ENCODE results near the gene TSEN54.
"Not testable (repeated sequence)": the region's sequence is repeated elsewhere in the genome, so short reads cannot be mapped to it uniquely, and the experiment has no call there.

TSEN54 gene

GRCh38 chr17:75516255-75516618 is at the start of gene TSEN54:
Gene TSEN54, plus strand, starts transcription at chr17:75516528. Its CDS starts 33 bp downstream, at chr17:75516561.
- Histone ChIP-seq H3K36me3 (ENCODE audit: insufficient read depth, low read length) (peaks cover 41% of the 10 kb centered on the region), H3K9me3 (ENCODE audit: low read length) (no peaks in the 10 kb centered on the region), H3K4me1 (ENCODE audit: insufficient read depth, low read length) (peaks cover 25% of the 10 kb centered on the region), H2AFZ (ENCODE audit: low read depth, low read length) (peak within 1 kb of the TSS; percentile 95), H3K4me3 (ENCODE audit: low read length) (peak within 1 kb of the TSS; percentile 63), H3K27me3 (ENCODE audit: insufficient read depth, low read length) (no peaks in the 10 kb centered on the region)

- no peaks in the 10 kb centered on the region for H3K9me3 ChIP-seq (ENCODE audit: low read length)
- H3K36me3 ChIP-seq (ENCODE audit: insufficient read depth, low read length) = peaks cover 20% of the 10 kb centered on the region
Observed at GRCh38 chr17:75468291-75468754, 48.0 kb upstream of the TSEN54 start.

GRCh38 chr17:75468779-75469373 is 47.5 kb upstream of the TSEN54 start:
- Histone ChIP-seq H3K4me1 (ENCODE audit: insufficient read depth, low read length) (no peaks in the 10 kb centered on the region), H3K36me3 (ENCODE audit: insufficient read depth, low read length) (peaks cover 23% of the 10 kb centered on the region), H2AFZ (ENCODE audit: low read depth, low read length) (no peak overlapping the region), H3K27me3 (ENCODE audit: insufficient read depth, low read length) (no peaks in the 10 kb centered on the region), H3K9me3 (ENCODE audit: low read length) (no peaks in the 10 kb centered on the region), H3K4me3 (ENCODE audit: low read length) (no peak overlapping the region)

More at GRCh38 chr17:75468291-75468754, 48.0 kb upstream of the TSEN54 start:
- H3K4me3 ChIP-seq (ENCODE audit: low read length) = no peak overlapping the region
- no peak overlapping the region for H2AFZ ChIP-seq (ENCODE audit: low read depth, low read length)
- no peaks in the 10 kb centered on the region for H3K27me3 ChIP-seq (ENCODE audit: insufficient read depth, low read length)
- no peaks in the 10 kb centered on the region for H3K4me1 ChIP-seq (ENCODE audit: insufficient read depth, low read length)

- Histone ChIP-seq H2AFZ (ENCODE audit: low read depth, low read length) (no peak overlapping the region), H3K27me3 (ENCODE audit: insufficient read depth, low read length) (no peaks in the 10 kb centered on the region), H3K36me3 (ENCODE audit: insufficient read depth, low read length) (peaks cover 23% of the 10 kb centered on the region), H3K4me1 (ENCODE audit: insufficient read depth, low read length) (peaks cover 19% of the 10 kb centered on the region), H3K4me3 (ENCODE audit: low read length) (no peak overlapping the region), H3K9me3 (ENCODE audit: low read length) (no peaks in the 10 kb centered on the region)
Observed at GRCh38 chr17:75471207-75471606, 45.1 kb upstream of the TSEN54 start.

GRCh38 chr17:75472119-75472518 is 44.2 kb upstream of the TSEN54 start:
- Histone ChIP-seq H3K9me3 (ENCODE audit: low read length) (no peaks in the 10 kb centered on the region), H3K4me3 (ENCODE audit: low read length) (no peak overlapping the region), H3K27me3 (ENCODE audit: insufficient read depth, low read length) (no peaks in the 10 kb centered on the region), H3K4me1 (ENCODE audit: insufficient read depth, low read length) (peaks cover 28% of the 10 kb centered on the region), H2AFZ (ENCODE audit: low read depth, low read length) (no peak overlapping the region), H3K36me3 (ENCODE audit: insufficient read depth, low read length) (peaks cover 23% of the 10 kb centered on the region)

- Histone ChIP-seq H2AFZ (ENCODE audit: low read depth, low read length) (no peak overlapping the region), H3K4me1 (ENCODE audit: insufficient read depth, low read length) (peaks cover 32% of the 10 kb centered on the region), H3K36me3 (ENCODE audit: insufficient read depth, low read length) (peaks cover 26% of the 10 kb centered on the region), H3K9me3 (ENCODE audit: low read length) (no peaks in the 10 kb centered on the region), H3K27me3 (ENCODE audit: insufficient read depth, low read length) (no peaks in the 10 kb centered on the region), H3K4me3 (ENCODE audit: low read length) (no peak overlapping the region)
Observed at GRCh38 chr17:75473246-75473645, 43.1 kb upstream of the TSEN54 start.

- Histone ChIP-seq H3K4me1 (ENCODE audit: insufficient read depth, low read length) (peaks cover 38% of the 10 kb centered on the region), H3K27me3 (ENCODE audit: insufficient read depth, low read length) (no peaks in the 10 kb centered on the region), H3K4me3 (ENCODE audit: low read length) (no peak overlapping the region)
Observed at GRCh38 chr17:75474736-75475135, 41.6 kb upstream of the TSEN54 start.

GRCh38 chr17:75475144-75475835 is 41.0 kb upstream of the TSEN54 start:
- H3K27me3 ChIP-seq (ENCODE audit: insufficient read depth, low read length) = no peaks in the 10 kb centered on the region
- no peaks in the 10 kb centered on the region for H3K9me3 ChIP-seq (ENCODE audit: low read length)
- peaks cover 38% of the 10 kb centered on the region for H3K4me1 ChIP-seq (ENCODE audit: insufficient read depth, low read length)
- H3K36me3 ChIP-seq (ENCODE audit: insufficient read depth, low read length) = peaks cover 26% of the 10 kb centered on the region
- no peak overlapping the region for H3K4me3 ChIP-seq (ENCODE audit: low read length)
- no peak overlapping the region for H2AFZ ChIP-seq (ENCODE audit: low read depth, low read length)

More at GRCh38 chr17:75474736-75475135, 41.6 kb upstream of the TSEN54 start:
- no peaks in the 10 kb centered on the region for H3K9me3 ChIP-seq (ENCODE audit: low read length)
- H3K36me3 ChIP-seq (ENCODE audit: insufficient read depth, low read length) = peaks cover 25% of the 10 kb centered on the region
- H2AFZ ChIP-seq (ENCODE audit: low read depth, low read length) = no peak overlapping the region

GRCh38 chr17:75475851-75476250 is 40.5 kb upstream of the TSEN54 start:
- Histone ChIP-seq H3K36me3 (ENCODE audit: insufficient read depth, low read length) (peaks cover 26% of the 10 kb centered on the region), H3K4me1 (ENCODE audit: insufficient read depth, low read length) (peaks cover 38% of the 10 kb centered on the region), H2AFZ (ENCODE audit: low read depth, low read length) (no peak overlapping the region), H3K4me3 (ENCODE audit: low read length) (no peak overlapping the region), H3K9me3 (ENCODE audit: low read length) (no peaks in the 10 kb centered on the region), H3K27me3 (ENCODE audit: insufficient read depth, low read length) (no peaks in the 10 kb centered on the region)

- H3K4me3 ChIP-seq (ENCODE audit: low read length) = peak overlapping the region; percentile 18
- H3K9me3 ChIP-seq (ENCODE audit: low read length) = no peaks in the 10 kb centered on the region
- H3K27me3 ChIP-seq (ENCODE audit: insufficient read depth, low read length) = no peaks in the 10 kb centered on the region
- H3K4me1 ChIP-seq (ENCODE audit: insufficient read depth, low read length) = peaks cover 38% of the 10 kb centered on the region
- H3K36me3 ChIP-seq (ENCODE audit: insufficient read depth, low read length) = peaks cover 26% of the 10 kb centered on the region
- no peak overlapping the region for H2AFZ ChIP-seq (ENCODE audit: low read depth, low read length)
Observed at GRCh38 chr17:75476271-75476671, 40.1 kb upstream of the TSEN54 start.

GRCh38 chr17:75476752-75477489 is 39.4 kb upstream of the TSEN54 start:
- Histone ChIP-seq H3K4me3 (ENCODE audit: low read length) (peak overlapping the region; percentile 18), H2AFZ (ENCODE audit: low read depth, low read length) (no peak overlapping the region), H3K4me1 (ENCODE audit: insufficient read depth, low read length) (peaks cover 38% of the 10 kb centered on the region), H3K36me3 (ENCODE audit: insufficient read depth, low read length) (peaks cover 20% of the 10 kb centered on the region), H3K9me3 (ENCODE audit: low read length) (no peaks in the 10 kb centered on the region), H3K27me3 (ENCODE audit: insufficient read depth, low read length) (no peaks in the 10 kb centered on the region)

GRCh38 chr17:75477490-75477862 is 38.9 kb upstream of the TSEN54 start:
- H3K27me3 ChIP-seq (ENCODE audit: insufficient read depth, low read length); H3K9me3 ChIP-seq (ENCODE audit: low read length); H3K4me3 ChIP-seq (ENCODE audit: low read length); H2AFZ ChIP-seq (ENCODE audit: low read depth, low read length): not testable (repeated sequence)
- Histone ChIP-seq H3K4me1 (ENCODE audit: insufficient read depth, low read length) (peaks cover 38% of the 10 kb centered on the region), H3K36me3 (ENCODE audit: insufficient read depth, low read length) (peaks cover 15% of the 10 kb centered on the region)

- H3K9me3 ChIP-seq (ENCODE audit: low read length) = no peaks in the 10 kb centered on the region
- H2AFZ ChIP-seq (ENCODE audit: low read depth, low read length) = no peak overlapping the region
- H3K4me1 ChIP-seq (ENCODE audit: insufficient read depth, low read length) = peaks cover 38% of the 10 kb centered on the region
- H3K36me3 ChIP-seq (ENCODE audit: insufficient read depth, low read length) = peaks cover 6% of the 10 kb centered on the region
- no peaks in the 10 kb centered on the region for H3K27me3 ChIP-seq (ENCODE audit: insufficient read depth, low read length)
- H3K4me3 ChIP-seq (ENCODE audit: low read length) = no peak overlapping the region
Observed at GRCh38 chr17:75478508-75478907, 37.8 kb upstream of the TSEN54 start.
